GM19467 (cell line): ENCODE results near the gene ST3GAL4.

Experiments
- ATAC-seq: cut with Tn5 transposase; IDR thresholded peaks from one replicate; pipeline ENCODE4 v1.9.1; 2021; ENCODE audit warnings: mild to moderate bottlenecking, moderate library complexity; ENCODE audit not compliant: unreplicated experiment

The ST3GAL4 gene

GRCh38 chr11:126403022-126403581 is 47.6 kb downstream of the ST3GAL4 start:
- ATAC-seq: no peak

GRCh38 chr11:126403658-126404057 is 48.2 kb downstream of the ST3GAL4 start:
- peak; percentile 99 for ATAC-seq

- ATAC-seq: no peak
Measured at GRCh38 chr11:126404367-126404766, 48.9 kb downstream of the ST3GAL4 start.

GRCh38 chr11:126405374-126405773 is 49.9 kb downstream of the ST3GAL4 start:
- ATAC-seq: no peak

- ATAC-seq: no peak
Measured at GRCh38 chr11:126405906-126406305, 50.4 kb downstream of the ST3GAL4 start.

- no peak for ATAC-seq
Measured at GRCh38 chr11:126406368-126406767, 50.9 kb downstream of the ST3GAL4 start.

GRCh38 chr11:126407101-126407521 is 51.6 kb downstream of the ST3GAL4 start:
- no peak for ATAC-seq

- no peak for ATAC-seq
Measured at GRCh38 chr11:126407682-126408288, 52.3 kb downstream of the ST3GAL4 start.

- ATAC-seq: no peak
Measured at GRCh38 chr11:126408496-126408895, 53.0 kb downstream of the ST3GAL4 start.

- no peak for ATAC-seq
Measured at GRCh38 chr11:126408901-126409619, 53.6 kb downstream of the ST3GAL4 start.

- ATAC-seq: no peak
Measured at GRCh38 chr11:126409620-126409985, 54.1 kb downstream of the ST3GAL4 start.

- no peak for ATAC-seq
Measured at GRCh38 chr11:126410649-126411048, 55.2 kb downstream of the ST3GAL4 start.

- ATAC-seq: no peak
Measured at GRCh38 chr11:126411971-126412381, 56.5 kb downstream of the ST3GAL4 start.

- ATAC-seq: no peak
Measured at GRCh38 chr11:126413426-126413825, 57.9 kb downstream of the ST3GAL4 start.

GRCh38 chr11:126413843-126414405 is 58.4 kb downstream of the ST3GAL4 start:
- ATAC-seq: no peak

GRCh38 chr11:126414615-126415014 is 59.1 kb downstream of the ST3GAL4 start:
- ATAC-seq: no peak

GRCh38 chr11:126415128-126415527 is 59.6 kb downstream of the ST3GAL4 start:
- no peak for ATAC-seq

- no peak for ATAC-seq
Measured at GRCh38 chr11:126415669-126416420, 60.4 kb downstream of the ST3GAL4 start.

GRCh38 chr11:126416542-126417090 is 61.1 kb downstream of the ST3GAL4 start:
- ATAC-seq: peak; percentile 86

GRCh38 chr11:126417091-126417862 is 61.8 kb downstream of the ST3GAL4 start:
- ATAC-seq: no peak
